ENCODE measurements around the gene ERVW-1. TPM values are rescaled to one million over a fixed set of nuclear protein-coding genes. Genes with fewer than 3 reads are reported as not detected.

Gene ERVW-1
- total and polyA plus RNA-seq, 2 of the 13 experiments (the other 11 are each of a cell fraction or from before 2014, with no cell fraction given) = not detected

DNA sequence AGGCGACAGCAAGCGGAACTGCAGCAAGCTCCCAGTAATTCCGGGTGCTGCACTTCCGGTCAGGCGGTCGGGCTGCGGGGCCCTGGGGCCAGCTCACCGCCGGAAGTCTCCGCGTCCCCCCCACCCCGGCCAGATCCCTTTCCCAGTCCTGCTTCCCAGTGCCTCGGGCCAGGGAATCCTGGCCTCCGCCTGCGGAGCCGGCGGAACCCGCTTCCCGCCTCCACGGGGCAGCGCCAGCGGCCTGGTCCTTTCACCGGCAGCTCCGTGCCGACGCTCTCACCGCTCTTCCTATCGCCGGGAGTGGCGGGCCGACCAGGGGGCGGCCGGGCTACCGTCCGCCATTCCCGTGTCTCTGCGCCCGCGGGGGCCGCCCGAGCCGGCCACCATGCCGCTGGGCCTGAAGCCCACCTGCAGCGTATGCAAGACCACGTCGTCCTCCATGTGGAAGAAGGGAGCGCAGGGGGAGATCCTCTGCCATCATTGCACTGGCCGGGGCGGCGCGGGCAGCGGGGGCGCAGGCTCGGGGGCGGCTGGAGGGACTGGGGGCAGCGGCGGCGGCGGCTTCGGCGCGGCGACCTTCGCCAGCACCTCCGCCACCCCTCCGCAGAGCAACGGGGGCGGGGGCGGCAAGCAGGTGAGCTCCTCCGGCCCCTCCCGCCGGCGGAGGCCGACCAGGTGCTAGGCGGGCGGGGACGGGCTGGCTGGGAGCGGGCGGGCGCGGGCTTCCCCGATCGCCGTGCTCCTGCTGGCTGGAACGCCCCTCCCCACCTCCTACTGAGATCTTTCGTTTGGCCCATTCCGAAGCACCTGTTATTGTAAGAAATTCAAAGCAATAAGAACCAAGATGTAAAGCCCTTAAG is 30.2 kb downstream of the ERVW-1 start, which contains the start of gene GATAD1 (continued):
- peak; percentile 84 for TF ChIP-seq ZFP90 (CRISPR knock-in tag; IDR thresholded peaks at IDR 0.05; ENCODE audit: borderline replicate concordance)
- TF ChIP-seq ZNF720 (CRISPR knock-in tag; IDR thresholded peaks at IDR 0.05) = no peak
- no peak for TF ChIP-seq RFX3 (CRISPR knock-in tag; IDR thresholded peaks at IDR 0.05)
- TF ChIP-seq, protein P1, sequence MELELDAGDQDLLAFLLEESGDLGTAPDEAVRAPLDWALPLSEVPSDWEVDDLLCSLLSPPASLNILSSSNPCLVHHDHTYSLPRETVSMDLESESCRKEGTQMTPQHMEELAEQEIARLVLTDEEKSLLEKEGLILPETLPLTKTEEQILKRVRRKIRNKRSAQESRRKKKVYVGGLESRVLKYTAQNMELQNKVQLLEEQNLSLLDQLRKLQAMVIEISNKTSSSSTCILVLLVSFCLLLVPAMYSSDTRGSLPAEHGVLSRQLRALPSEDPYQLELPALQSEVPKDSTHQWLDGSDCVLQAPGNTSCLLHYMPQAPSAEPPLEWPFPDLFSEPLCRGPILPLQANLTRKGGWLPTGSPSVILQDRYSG (CRISPR knock-in tag; IDR thresholded peaks at IDR 0.05) = 0 out of 2 replicates have a peak, but pooled peaks have one; percentile 42
- TF ChIP-seq FOXA3 (CRISPR knock-in tag; IDR thresholded peaks at IDR 0.05) = 0 out of 2 replicates have a peak, but pooled peaks have one; percentile 20
- no peak for TF ChIP-seq TBX3 (IDR thresholded peaks at IDR 0.05; ENCODE audit: borderline replicate concordance)
- peak; percentile 74; the same call in 1 of the 2 replicates for TF ChIP-seq ARNTL (CRISPR knock-in tag; IDR thresholded peaks at IDR 0.05)
- 0 out of 2 replicates have a peak, but pooled peaks have one; percentile 31 for TF ChIP-seq TSC22D2 (CRISPR knock-in tag; IDR thresholded peaks at IDR 0.05; ENCODE audit: borderline replicate concordance)
- TF ChIP-seq, protein P2, sequence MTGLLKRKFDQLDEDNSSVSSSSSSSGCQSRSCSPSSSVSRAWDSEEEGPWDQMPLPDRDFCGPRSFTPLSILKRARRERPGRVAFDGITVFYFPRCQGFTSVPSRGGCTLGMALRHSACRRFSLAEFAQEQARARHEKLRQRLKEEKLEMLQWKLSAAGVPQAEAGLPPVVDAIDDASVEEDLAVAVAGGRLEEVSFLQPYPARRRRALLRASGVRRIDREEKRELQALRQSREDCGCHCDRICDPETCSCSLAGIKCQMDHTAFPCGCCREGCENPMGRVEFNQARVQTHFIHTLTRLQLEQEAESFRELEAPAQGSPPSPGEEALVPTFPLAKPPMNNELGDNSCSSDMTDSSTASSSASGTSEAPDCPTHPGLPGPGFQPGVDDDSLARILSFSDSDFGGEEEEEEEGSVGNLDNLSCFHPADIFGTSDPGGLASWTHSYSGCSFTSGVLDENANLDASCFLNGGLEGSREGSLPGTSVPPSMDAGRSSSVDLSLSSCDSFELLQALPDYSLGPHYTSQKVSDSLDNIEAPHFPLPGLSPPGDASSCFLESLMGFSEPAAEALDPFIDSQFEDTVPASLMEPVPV (CRISPR knock-in tag; IDR thresholded peaks at IDR 0.05) = peak; percentile 57; the same call in 1 of the 2 replicates
- no peak for TF ChIP-seq ZNF20 (CRISPR knock-in tag; IDR thresholded peaks at IDR 0.05)
- TF ChIP-seq, protein P3, sequence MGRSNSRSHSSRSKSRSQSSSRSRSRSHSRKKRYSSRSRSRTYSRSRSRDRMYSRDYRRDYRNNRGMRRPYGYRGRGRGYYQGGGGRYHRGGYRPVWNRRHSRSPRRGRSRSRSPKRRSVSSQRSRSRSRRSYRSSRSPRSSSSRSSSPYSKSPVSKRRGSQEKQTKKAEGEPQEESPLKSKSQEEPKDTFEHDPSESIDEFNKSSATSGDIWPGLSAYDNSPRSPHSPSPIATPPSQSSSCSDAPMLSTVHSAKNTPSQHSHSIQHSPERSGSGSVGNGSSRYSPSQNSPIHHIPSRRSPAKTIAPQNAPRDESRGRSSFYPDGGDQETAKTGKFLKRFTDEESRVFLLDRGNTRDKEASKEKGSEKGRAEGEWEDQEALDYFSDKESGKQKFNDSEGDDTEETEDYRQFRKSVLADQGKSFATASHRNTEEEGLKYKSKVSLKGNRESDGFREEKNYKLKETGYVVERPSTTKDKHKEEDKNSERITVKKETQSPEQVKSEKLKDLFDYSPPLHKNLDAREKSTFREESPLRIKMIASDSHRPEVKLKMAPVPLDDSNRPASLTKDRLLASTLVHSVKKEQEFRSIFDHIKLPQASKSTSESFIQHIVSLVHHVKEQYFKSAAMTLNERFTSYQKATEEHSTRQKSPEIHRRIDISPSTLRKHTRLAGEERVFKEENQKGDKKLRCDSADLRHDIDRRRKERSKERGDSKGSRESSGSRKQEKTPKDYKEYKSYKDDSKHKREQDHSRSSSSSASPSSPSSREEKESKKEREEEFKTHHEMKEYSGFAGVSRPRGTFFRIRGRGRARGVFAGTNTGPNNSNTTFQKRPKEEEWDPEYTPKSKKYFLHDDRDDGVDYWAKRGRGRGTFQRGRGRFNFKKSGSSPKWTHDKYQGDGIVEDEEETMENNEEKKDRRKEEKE (IDR thresholded peaks at IDR 0.05) = no peak
- TF ChIP-seq KAT2B (IDR thresholded peaks at IDR 0.05; ENCODE audit: borderline replicate concordance, low read depth, low read length) = no peak
- TF ChIP-seq SIX1 (CRISPR knock-in tag; IDR thresholded peaks at IDR 0.05; ENCODE audit: borderline replicate concordance) = no peak
- TF ChIP-seq ZZZ3 (CRISPR knock-in tag; IDR thresholded peaks at IDR 0.05; ENCODE audit: borderline replicate concordance) = peak; percentile 77; the same call in 1 of the 2 replicates
- TF ChIP-seq STAG1 (CRISPR knock-in tag; IDR thresholded peaks at IDR 0.05) = peak; percentile 86; the same call in 1 of the 2 replicates
- TF ChIP-seq ETV5 (CRISPR knock-in tag; IDR thresholded peaks at IDR 0.05; ENCODE audit: borderline replicate concordance) = peak; percentile 92
- 0 out of 2 replicates have a peak, but pooled peaks have one; percentile 28 for TF ChIP-seq CCDC6 (CRISPR knock-in tag; IDR thresholded peaks at IDR 0.05)
- no peak for TF ChIP-seq RFX1 (IDR thresholded peaks at IDR 0.05)
- TF ChIP-seq SRSF4 (IDR thresholded peaks at IDR 0.05; ENCODE audit: low read depth, low read length, poor library complexity, severe bottlenecking) = no peak
- peak; percentile 77; the same call in 1 of the 2 replicates for TF ChIP-seq NR2C2 (CRISPR knock-in tag; IDR thresholded peaks at IDR 0.05; ENCODE audit: borderline replicate concordance)
- TF ChIP-seq, protein P4, sequence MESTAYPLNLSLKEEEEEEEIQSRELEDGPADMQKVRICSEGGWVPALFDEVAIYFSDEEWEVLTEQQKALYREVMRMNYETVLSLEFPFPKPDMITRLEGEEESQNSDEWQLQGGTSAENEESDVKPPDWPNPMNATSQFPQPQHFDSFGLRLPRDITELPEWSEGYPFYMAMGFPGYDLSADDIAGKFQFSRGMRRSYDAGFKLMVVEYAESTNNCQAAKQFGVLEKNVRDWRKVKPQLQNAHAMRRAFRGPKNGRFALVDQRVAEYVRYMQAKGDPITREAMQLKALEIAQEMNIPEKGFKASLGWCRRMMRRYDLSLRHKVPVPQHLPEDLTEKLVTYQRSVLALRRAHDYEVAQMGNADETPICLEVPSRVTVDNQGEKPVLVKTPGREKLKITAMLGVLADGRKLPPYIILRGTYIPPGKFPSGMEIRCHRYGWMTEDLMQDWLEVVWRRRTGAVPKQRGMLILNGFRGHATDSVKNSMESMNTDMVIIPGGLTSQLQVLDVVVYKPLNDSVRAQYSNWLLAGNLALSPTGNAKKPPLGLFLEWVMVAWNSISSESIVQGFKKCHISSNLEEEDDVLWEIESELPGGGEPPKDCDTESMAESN (CRISPR knock-in tag; conservative IDR thresholded peaks at IDR 0.05) = peak; percentile 78
- peak; percentile 55; the same call in 1 of the 2 replicates for TF ChIP-seq GTF3A (CRISPR knock-in tag; conservative IDR thresholded peaks at IDR 0.05)
